ENCODE measurements around the gene USP17L10.
"Not testable (repeated sequence)": the region's sequence is repeated elsewhere in the genome, so short reads cannot be mapped to it uniquely, and the experiment has no call there.

GRCh38 chr4:9165990-9166389, 44.5 kb upstream of the USP17L10 start:
- not testable (repeated sequence) for TF ChIP-seq CTCF, POLR2A (IDR thresholded peaks at IDR 0.05)
